SW 1271 (cell line): ENCODE measurements around the gene INA.
A peak's percentile ranks its signal among the peaks of the same experiment; 100 is the strongest.
"Not testable (repeated sequence)": the region's sequence is repeated elsewhere in the genome, so short reads cannot be mapped to it uniquely, and the experiment has no call there.

Experiments used
- DNase-seq, 2 experiments: peaks; one replicate each; lab custom pipeline; 2025; lab: John Stamatoyannopoulos, UW

The INA gene

DNA sequence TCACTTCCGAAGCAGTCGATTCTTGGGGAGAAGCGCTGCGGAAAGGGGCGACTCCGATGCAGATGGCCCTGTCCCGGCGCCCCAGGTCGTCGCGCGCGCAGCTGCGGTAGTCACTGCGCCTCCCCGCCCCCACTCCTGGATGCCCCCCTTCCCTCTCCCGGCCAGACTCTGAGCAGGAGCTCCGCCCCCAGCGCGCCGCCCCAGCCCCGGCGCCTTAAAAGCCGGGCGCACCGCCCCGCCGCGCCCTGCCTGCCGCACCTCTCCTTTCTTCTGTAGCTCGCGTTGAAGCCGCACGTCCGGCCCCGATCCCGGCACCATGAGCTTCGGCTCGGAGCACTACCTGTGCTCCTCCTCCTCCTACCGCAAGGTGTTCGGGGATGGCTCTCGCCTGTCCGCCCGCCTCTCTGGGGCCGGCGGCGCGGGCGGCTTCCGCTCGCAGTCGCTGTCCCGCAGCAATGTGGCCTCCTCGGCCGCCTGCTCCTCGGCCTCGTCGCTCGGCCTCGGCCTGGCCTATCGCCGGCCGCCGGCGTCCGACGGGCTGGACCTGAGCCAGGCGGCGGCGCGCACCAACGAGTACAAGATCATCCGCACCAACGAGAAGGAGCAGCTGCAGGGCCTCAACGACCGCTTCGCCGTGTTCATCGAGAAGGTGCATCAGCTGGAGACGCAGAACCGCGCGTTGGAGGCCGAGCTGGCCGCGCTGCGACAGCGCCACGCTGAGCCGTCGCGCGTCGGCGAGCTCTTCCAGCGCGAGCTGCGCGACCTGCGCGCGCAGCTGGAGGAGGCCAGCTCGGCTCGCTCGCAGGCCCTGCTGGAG lies at the start of gene INA:
Gene INA (plus strand): TSS at position 243 of the 817 bp plus-strand sequence. CDS start 74 bp downstream, at position 317.
- peak; percentile 10 to 60 for DNase-seq

DNA sequence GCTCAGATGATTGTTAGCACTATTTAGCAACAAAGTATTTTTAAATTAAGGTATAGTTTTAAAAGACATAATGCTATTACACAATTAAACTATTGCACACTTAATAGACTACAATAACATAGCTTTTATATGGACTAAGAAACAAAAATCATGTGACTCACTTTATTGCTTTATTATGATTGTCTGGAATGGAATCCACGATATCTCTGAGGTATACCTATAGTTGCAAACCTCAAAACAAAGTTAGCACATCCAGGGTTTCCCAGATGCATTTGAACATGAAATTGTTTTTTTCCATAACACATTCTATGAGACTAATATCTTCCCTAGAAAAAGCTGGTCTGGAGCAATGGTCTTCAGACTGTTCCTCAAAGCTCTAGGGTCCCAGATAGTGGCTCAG lies 49.5 kb upstream of the INA start:
- DNase-seq: no peak

GRCh38 chr10:103231047-103231551 lies 45.8 kb upstream of the INA start:
- peak; percentile 51 to 93 for DNase-seq

- DNase-seq: peak in 1 of 2 experiments; percentile 40
These were observed 44.7 kb upstream of the INA start for GRCh38 chr10:103232131-103232673.

GRCh38 chr10:103232772-103233488 lies 44.0 kb upstream of the INA start:
- DNase-seq: no peak

- DNase-seq: no peak
These were observed 41.2 kb upstream of the INA start for GRCh38 chr10:103235775-103236174.

- DNase-seq: peak in 1 of 2 experiments; percentile 30
These were observed 38.3 kb upstream of the INA start for GRCh38 chr10:103238506-103239252.

DNA sequence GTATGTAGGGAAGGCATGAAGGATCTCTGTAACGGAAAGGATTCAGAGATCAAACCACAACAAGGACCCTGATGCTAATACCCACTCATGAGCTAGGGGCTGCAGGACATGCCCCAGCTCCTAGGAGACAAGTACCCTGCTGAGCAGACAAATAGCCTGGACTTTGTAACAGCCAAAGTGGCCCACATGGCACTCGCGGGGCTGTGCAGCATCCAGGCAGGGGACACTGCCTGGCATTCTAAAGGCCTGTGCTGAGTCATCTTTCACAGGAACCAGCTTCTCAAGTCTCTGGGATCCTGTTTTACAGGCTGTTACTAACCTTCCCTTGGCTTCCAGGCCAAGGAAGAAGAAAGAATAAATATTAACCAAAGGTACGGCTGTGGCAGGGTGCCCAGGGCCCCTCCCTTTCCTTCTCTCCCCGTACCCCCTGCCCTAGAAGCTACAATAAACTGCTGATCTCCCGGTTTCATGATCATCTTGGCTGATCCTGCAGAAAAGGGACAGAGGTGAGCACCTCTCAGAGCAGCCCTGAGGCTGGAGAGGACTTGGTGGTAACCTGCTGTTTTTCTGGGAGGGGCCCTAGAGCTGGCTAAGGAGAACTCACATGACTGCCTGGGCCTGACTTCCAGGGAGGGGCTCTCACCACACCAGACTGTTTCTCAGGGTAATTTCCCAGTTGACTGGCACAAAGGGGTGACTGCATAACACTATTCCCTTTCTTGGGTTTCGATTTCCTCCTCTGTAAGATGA lies 35.5 kb upstream of the INA start:
- DNase-seq: peak in 1 of 2 experiments; percentile 17

GRCh38 chr10:103244666-103245271 lies 32.2 kb upstream of the INA start:
- DNase-seq: peak in 1 of 2 experiments; percentile 65

DNA sequence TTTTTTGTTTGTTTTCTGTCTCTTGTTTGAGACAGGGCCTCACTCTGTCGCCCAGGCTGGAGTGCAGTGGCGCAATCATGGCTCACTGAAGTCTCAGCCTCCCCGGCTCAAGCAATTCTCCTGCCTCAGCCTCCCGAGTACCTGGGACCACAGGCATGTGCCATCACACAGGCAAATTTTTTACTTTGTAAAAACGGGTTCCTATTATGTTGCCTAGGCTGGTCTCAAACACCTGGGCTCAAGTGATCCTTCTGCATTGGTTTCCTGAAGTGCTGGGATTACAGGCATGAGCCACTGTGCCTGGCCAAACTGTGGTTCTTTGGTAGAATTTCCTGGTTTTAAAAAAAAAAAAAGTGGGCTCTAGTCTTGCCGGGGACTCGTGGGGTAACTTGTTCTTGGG lies 31.4 kb upstream of the INA start, which contains the start of gene RPEL1:
Gene RPEL1 (plus strand): TSS at position 301 of the 400 bp plus-strand sequence. CDS start 110 bp downstream, outside the sequence.
- DNase-seq: not testable (repeated sequence)

GRCh38 chr10:103246324-103246723 lies 30.6 kb upstream of the INA start:
- no peak for DNase-seq

- DNase-seq: no peak
These were observed 22.8 kb upstream of the INA start for GRCh38 chr10:103254113-103254512.

DNA sequence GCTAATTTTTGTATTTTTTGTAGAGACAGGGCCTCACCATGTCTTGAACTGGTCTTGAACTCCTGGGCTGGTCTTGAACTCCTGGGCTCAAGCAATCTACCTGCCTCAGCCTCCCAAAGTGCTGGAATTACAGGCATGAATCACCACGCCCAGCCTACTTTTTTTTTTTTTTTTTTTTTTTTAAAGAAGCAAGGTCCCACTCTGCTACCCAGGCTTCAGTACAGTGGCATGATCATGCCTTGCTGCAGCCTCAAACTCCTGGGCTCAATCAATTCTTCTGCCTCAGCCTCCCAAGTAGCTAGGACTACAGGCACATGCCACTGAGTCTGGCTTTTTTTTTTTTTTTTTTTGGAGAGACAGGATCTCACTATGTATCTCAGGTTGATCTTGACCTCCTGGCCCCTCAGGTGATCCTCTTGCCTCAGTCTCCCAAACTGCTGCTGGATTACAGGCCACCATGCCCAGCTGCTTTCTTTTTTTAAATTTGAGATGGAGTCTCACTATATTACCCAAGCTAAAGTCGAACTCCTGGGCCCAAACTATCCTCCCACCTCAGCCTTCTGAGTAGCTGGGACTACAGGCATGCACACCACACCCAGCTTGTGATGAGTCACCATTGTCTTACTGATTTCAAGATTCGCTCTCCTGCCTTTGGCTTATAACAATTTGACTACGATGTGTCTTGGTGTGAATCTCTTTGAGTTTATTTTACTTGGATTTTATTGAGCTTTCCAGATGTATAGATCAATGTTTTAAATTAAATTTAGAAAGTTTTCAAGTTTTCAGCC lies 22.2 kb upstream of the INA start:
- peak in 1 of 2 experiments; percentile 64 for DNase-seq

- no peak for DNase-seq
These were observed 20.3 kb upstream of the INA start for GRCh38 chr10:103256613-103257012.

- DNase-seq: no peak
These were observed 19.1 kb upstream of the INA start for GRCh38 chr10:103257812-103258211.

- not testable (repeated sequence) for DNase-seq
These were observed 18.0 kb upstream of the INA start for GRCh38 chr10:103258928-103259327.

- no peak for DNase-seq
These were observed 16.9 kb upstream of the INA start for GRCh38 chr10:103259989-103260388.

GRCh38 chr10:103262229-103262628 lies 14.7 kb upstream of the INA start:
- DNase-seq: no peak

GRCh38 chr10:103265717-103266329 lies 11.1 kb upstream of the INA start:
- DNase-seq: no peak
